Sigmoid colon (tissue), 7 donors: Measurements from ENCODE around the gene DGLUCY. TPM values are rescaled to one million over a fixed set of nuclear protein-coding genes. Genes with fewer than 3 reads are reported as not detected.

Experiments
- DNase-seq: peaks from one replicate; pipeline ENCODE4 v3.0.0-alpha.2; 2019
- H3K27ac ChIP-seq, 4 donors: fragments of 200-600 bp; sonication (generic); one replicate each; pipeline ENCODE4 v1.5.1; 2016 to 2019; ENCODE audit warnings: mild to moderate bottlenecking in 1 of 4
- H3K27me3 ChIP-seq, 3 donors: fragments of 200-600 bp; sonication (generic); one replicate each; pipeline ENCODE4 v1.5.1; 2019; ENCODE audit warnings: mild to moderate bottlenecking in 1 of 3
- H3K36me3 ChIP-seq, 4 donors: fragments of 200-600 bp; sonication (generic); one replicate each; pipeline ENCODE4 v1.5.1; 2016 to 2019
- H3K4me1 ChIP-seq, 4 donors: fragments of 200-600 bp; sonication (generic); one replicate each; pipeline ENCODE4 v1.5.1; 2017 to 2019
- H3K4me3 ChIP-seq, 4 donors: fragments of 200-600 bp; sonication (generic); one replicate each; pipeline ENCODE4 v1.5.1; 2017 to 2019; ENCODE audit warnings: mild to moderate bottlenecking in 2 of 4, moderate library complexity in 1 of 4
- H3K9me3 ChIP-seq, 4 donors: fragments of 200-600 bp in 3 of 4; sonication (generic) in 3 of 4; one replicate each; pipeline versions ENCODE4 v1.5.1 to v1.6.1; 2013 to 2019
- EP300 ChIP-seq, 4 donors: sonication (generic); formaldehyde crosslinking; IDR thresholded peaks; one replicate each; pipeline ENCODE4 v1.6.1; 2017; ENCODE audit warnings: antibody characterized with exemption in 4 of 4
- POLR2A ChIP-seq, 2 donors: fragments of 450-650 bp; IDR thresholded peaks; one replicate each; pipeline ENCODE4 v1.6.1; 2016; ENCODE audit warnings: antibody characterized with exemption in 2 of 2, mild to moderate bottlenecking in 2 of 2, moderate library complexity in 2 of 2
- POLR2AphosphoS5 ChIP-seq, 4 donors: sonication (generic); formaldehyde crosslinking; IDR thresholded peaks; one replicate each; pipeline ENCODE4 v1.6.1; 2017; ENCODE audit warnings: antibody characterized with exemption in 4 of 4
- WGBS, 2 donors: extraction: QIAGEN DNeasy Blood & Tissue Kit; methylation state at CpG; one replicate each; pipeline ENCODE4 v1.1.7; 2013; 5-methylcytosine and 5-hydroxymethylcytosine counted together
- intact Hi-C: fragments of 100-400 bp; cut with DNase I; formaldehyde crosslinking; loops from one replicate; pipeline ENCODE4 v1.15.1; 2023
- polyA plus RNA-seq, 3 donors: library from polyadenylated mRNA; stranded (reverse); fragments of 200-250 nt; gene quantifications; one replicate each; pipeline ENCODE4 v1.2.3, GENCODE V29; 2013
- total RNA-seq, 4 donors: library from RNA; depleted of rRNA; stranded (reverse); fragments of >200 nt; gene quantifications; one replicate each; pipeline ENCODE4 v1.1.0, GENCODE V29; 2016
- TF ChIP-seq, protein P1 (sequence below), 4 experiments: fragments of 450-650 bp in 3 of 4; fragments of 200-600 bp in 1 of 4; IDR thresholded peaks; one replicate each; pipeline ENCODE4 v1.5.1; 2016 to 2019; ENCODE audit warnings: antibody characterized with exemption in 4 of 4, mild to moderate bottlenecking in 3 of 4, moderate library complexity in 2 of 4
- donor health status: healthy with polysubstance abuse.
- donor health status: Bipolar disorder and iron deficiency.
- donor health status: healthy.

The DGLUCY gene
- total and polyA plus RNA-seq, 7 donors, result 14.4 to 99.4 (median 49.8) TPM

DNA sequence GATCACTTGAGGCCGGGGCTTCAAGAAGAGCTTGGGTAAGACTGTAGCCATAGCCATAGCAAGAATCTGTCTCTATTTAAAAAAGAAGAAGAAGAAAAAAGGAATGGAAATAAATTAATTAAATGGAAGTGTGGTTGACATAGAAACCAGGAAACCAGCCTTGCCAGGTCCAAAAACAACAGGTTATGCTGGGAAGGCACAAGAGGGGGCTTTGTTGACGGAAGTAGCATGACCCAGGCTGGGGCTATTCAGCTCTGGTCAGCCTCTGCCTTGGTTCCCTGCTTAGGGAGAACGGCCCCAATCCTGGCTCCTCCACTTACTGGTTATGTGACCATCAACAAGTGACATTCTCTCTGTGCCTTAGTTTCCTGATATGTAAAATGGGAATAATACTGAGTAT lies 145.0 kb downstream of the DGLUCY start:
- Histone ChIP-seq H3K27me3 (no peaks in the 10 kb centered on the region), H3K4me3 (no peak overlapping the region), H3K4me1 (peaks cover 0 to 29% (median 19%) of the 10 kb centered on the region in 4 donors), H3K9me3 (no peaks in the 10 kb centered on the region), H3K27ac (peak overlapping the region in 1 of 4 donors; percentile 36), H3K36me3 (no peaks in the 10 kb centered on the region)
- no peak for TF ChIP-seq EP300 (IDR thresholded peaks at IDR 0.05)
- no peak for TF ChIP-seq POLR2A (IDR thresholded peaks at IDR 0.05)
- TF ChIP-seq POLR2AphosphoS5 (IDR thresholded peaks at IDR 0.05), result no peak
- TF ChIP-seq, protein P1, sequence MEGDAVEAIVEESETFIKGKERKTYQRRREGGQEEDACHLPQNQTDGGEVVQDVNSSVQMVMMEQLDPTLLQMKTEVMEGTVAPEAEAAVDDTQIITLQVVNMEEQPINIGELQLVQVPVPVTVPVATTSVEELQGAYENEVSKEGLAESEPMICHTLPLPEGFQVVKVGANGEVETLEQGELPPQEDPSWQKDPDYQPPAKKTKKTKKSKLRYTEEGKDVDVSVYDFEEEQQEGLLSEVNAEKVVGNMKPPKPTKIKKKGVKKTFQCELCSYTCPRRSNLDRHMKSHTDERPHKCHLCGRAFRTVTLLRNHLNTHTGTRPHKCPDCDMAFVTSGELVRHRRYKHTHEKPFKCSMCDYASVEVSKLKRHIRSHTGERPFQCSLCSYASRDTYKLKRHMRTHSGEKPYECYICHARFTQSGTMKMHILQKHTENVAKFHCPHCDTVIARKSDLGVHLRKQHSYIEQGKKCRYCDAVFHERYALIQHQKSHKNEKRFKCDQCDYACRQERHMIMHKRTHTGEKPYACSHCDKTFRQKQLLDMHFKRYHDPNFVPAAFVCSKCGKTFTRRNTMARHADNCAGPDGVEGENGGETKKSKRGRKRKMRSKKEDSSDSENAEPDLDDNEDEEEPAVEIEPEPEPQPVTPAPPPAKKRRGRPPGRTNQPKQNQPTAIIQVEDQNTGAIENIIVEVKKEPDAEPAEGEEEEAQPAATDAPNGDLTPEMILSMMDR (IDR thresholded peaks at IDR 0.05), result no peak
- 93 to 96% methylated on average over 3 of the region's 3 CpGs for whole genome bisulfite sequencing, 2 donors
- intact Hi-C loops, result no loop called here
- DNase-seq, result no peak

DNA sequence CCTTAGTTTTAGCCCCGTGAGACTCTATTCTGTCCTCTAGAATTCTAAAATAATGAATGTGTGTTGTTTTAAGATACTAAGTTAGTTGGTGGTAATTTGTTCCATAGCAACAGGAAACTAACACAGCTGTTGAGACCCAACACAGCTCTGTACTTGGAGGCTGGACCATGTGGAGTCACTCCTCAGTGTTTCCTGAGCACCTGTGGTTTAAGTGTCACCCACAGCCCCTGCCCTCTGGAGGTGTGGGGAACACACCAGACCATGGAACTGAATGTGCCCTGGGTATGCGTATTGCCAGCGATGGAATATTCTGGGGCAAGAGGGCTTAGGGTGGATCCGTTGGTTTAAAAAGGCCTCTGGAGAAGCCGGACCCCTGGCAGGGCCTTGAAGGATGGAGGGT lies 147.2 kb downstream of the DGLUCY start:
- Histone ChIP-seq H3K36me3 (no peaks in the 10 kb centered on the region), H3K4me3 (no peak overlapping the region), H3K9me3 (no peaks in the 10 kb centered on the region), H3K27ac (no peak overlapping the region), H3K27me3 (no peaks in the 10 kb centered on the region), H3K4me1 (peaks cover 0 to 41% (median 27%) of the 10 kb centered on the region in 4 donors)
- TF ChIP-seq POLR2AphosphoS5 (IDR thresholded peaks at IDR 0.05) (no peak), POLR2A (IDR thresholded peaks at IDR 0.05) (no peak), EP300 (IDR thresholded peaks at IDR 0.05) (no peak)
- TF ChIP-seq, protein P1 (IDR thresholded peaks at IDR 0.05), result no peak
- intact Hi-C loops, result no loop called here
- no peak for DNase-seq
- 76 to 92% methylated on average over 5 of the region's 5 CpGs for WGBS, 2 donors

DNA sequence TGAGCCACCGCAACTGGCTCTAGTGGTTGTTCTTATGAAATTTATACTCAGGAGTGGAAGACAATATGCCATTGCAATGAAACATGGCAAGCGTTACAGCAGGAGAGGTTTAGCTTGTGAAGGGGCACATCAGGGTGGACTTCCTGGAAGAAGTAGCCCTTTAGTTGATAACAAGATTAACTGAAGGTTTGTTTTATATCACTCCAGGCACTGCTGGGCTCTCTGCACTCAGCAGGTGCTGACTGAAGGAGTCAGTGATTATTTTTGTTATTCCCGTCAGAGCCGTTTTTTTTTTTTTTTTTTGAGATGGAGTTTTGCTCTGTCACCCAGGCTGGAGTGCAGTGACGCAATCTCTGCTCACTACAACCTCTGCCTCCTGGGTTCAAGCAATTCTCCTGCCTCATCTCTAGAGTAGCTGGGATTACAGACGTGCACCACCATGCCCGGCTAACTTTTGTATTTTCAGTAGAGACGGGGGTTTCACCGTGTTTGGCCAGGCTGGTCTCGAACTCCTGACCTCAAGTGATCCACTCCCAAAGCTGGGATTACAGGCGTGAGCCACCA lies 148.2 kb downstream of the DGLUCY start:
- Histone ChIP-seq H3K27ac (no peak overlapping the region), H3K27me3 (no peaks in the 10 kb centered on the region), H3K4me1 (peaks cover 0 to 32% (median 20%) of the 10 kb centered on the region in 4 donors), H3K4me3 (no peak overlapping the region), H3K9me3 (no peaks in the 10 kb centered on the region), H3K36me3 (no peaks in the 10 kb centered on the region)
- intact Hi-C loops, result no loop called here
- DNase-seq, result no peak
- TF ChIP-seq, protein P1 (IDR thresholded peaks at IDR 0.05), result no peak
- no peak for TF ChIP-seq POLR2AphosphoS5 (IDR thresholded peaks at IDR 0.05)
- TF ChIP-seq EP300 (IDR thresholded peaks at IDR 0.05), result no peak
- no peak for TF ChIP-seq POLR2A (IDR thresholded peaks at IDR 0.05)
- 78 to 89% methylated on average over 11 of the region's 11 CpGs for WGBS, 2 donors

DNA sequence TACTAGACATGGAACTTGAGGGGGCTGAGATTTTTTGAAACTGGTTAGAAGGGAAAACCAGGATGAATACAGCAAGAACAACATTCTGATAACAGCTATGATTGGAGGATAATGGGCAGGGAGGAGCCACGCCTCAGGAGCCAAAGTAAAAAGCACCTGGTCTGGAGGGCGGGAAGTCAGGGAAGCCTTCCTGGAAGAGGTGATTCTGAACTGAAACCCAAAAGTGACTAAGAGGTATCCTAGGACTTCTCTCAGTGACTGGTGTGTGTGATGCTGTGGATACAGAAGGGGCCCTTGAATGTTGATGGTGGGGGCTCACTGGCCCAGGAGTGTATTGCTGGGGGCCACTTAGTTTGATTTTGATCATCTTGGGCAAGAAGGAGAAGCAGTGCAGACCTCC lies 149.5 kb downstream of the DGLUCY start:
- intact Hi-C loops, result no loop called here
- WGBS, 2 donors, result 64 to 83% methylated on average over 2 of the region's 2 CpGs
- Histone ChIP-seq H3K4me1 (peaks cover 0 to 21% (median 17%) of the 10 kb centered on the region in 4 donors), H3K9me3 (no peaks in the 10 kb centered on the region), H3K4me3 (no peak overlapping the region), H3K27me3 (no peaks in the 10 kb centered on the region), H3K27ac (no peak overlapping the region), H3K36me3 (no peaks in the 10 kb centered on the region)
- TF ChIP-seq, protein P1 (IDR thresholded peaks at IDR 0.05), result no peak
- TF ChIP-seq EP300 (IDR thresholded peaks at IDR 0.05) (no peak), POLR2AphosphoS5 (IDR thresholded peaks at IDR 0.05) (no peak), POLR2A (IDR thresholded peaks at IDR 0.05) (no peak)
- no peak for DNase-seq
